Endothelial cell (in vitro differentiated cells): ENCODE data around the gene CARD11. TPM values are rescaled to one million over a fixed set of nuclear protein-coding genes. Genes with fewer than 3 reads are reported as not detected.

ENCODE experiments used
- DNase-seq: peaks from one replicate; pipeline ENCODE4 v3.0.0; 2021; ENCODE audit warnings: low spot score
- H3K27ac Mint-ChIP-seq: one replicate; pipeline ENCODE4 v1.8.0; 2021; ENCODE audit warnings: mixed read lengths, inconsistent platforms; ENCODE audit not compliant: unreplicated experiment
- H3K27me3 Mint-ChIP-seq: one replicate; pipeline ENCODE4 v1.8.0; 2021; ENCODE audit warnings: mild to moderate bottlenecking, moderate library complexity, mixed read lengths, inconsistent platforms; ENCODE audit not compliant: unreplicated experiment
- H3K36me3 Mint-ChIP-seq: one replicate; pipeline ENCODE4 v1.8.0; 2021; ENCODE audit warnings: mild to moderate bottlenecking, low read depth, mixed read lengths, inconsistent platforms; ENCODE audit not compliant: unreplicated experiment
- H3K4me1 Mint-ChIP-seq: one replicate; pipeline ENCODE4 v1.8.0; 2021; ENCODE audit warnings: mild to moderate bottlenecking, mixed read lengths, inconsistent platforms; ENCODE audit not compliant: unreplicated experiment
- H3K4me3 Mint-ChIP-seq: one replicate; pipeline ENCODE4 v1.8.0; 2021; ENCODE audit warnings: mild to moderate bottlenecking, mixed read lengths, inconsistent platforms; ENCODE audit not compliant: unreplicated experiment
- H3K9me3 Mint-ChIP-seq: one replicate; pipeline ENCODE4 v1.8.0; 2021; ENCODE audit warnings: mixed read lengths, inconsistent platforms; ENCODE audit not compliant: unreplicated experiment
- total RNA-seq: library from RNA; stranded (reverse); fragmentation: NEBNext Ultra II Directional; extraction: Animal tissue kit (Norgen Biotek cat#: 25700); gene quantifications from one replicate; pipeline ENCODE4 v1.2.1, GENCODE V29; 2021; ENCODE audit not compliant: unreplicated experiment
- TF ChIP-seq, protein P1 (sequence below): fragments of 200-600 bp; sonication (generic); IDR thresholded peaks from one replicate; pipeline ENCODE4 v1.5.0; 2021; ENCODE audit warnings: antibody characterized with exemption; ENCODE audit not compliant: unreplicated experiment

The CARD11 gene
- total RNA-seq, 1 donor from 2014 or later = 3.9 TPM

DNA sequence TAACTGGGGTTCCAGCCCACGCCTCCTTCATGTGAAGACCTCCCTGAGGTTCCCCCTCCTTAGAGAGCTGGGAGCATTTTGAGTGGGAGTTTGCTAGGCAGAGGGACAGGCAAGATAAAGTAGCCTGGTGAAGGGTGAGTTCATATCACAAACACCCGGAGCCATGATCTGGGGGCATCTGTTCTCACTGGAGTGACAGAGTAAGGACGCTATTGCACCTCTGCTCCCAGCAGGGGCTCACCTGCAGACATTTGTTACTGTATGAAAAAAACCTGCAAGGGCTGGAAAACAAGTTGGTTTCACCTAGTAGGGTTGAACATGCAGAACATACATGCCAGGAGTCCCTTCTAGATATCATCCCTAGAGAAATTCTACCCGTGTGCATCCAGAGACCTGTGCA, 88.4 kb downstream of the CARD11 start:
- Mint-ChIP-seq H3K4me1 (no peaks in the 10 kb centered on the region), H3K4me3 (no peak overlapping the region), H3K9me3 (no peaks in the 10 kb centered on the region), H3K27ac (no peak overlapping the region), H3K36me3 (no peaks in the 10 kb centered on the region), H3K27me3 (peaks cover 6% of the 10 kb centered on the region)
- no peak for DNase-seq
- TF ChIP-seq, protein P1, sequence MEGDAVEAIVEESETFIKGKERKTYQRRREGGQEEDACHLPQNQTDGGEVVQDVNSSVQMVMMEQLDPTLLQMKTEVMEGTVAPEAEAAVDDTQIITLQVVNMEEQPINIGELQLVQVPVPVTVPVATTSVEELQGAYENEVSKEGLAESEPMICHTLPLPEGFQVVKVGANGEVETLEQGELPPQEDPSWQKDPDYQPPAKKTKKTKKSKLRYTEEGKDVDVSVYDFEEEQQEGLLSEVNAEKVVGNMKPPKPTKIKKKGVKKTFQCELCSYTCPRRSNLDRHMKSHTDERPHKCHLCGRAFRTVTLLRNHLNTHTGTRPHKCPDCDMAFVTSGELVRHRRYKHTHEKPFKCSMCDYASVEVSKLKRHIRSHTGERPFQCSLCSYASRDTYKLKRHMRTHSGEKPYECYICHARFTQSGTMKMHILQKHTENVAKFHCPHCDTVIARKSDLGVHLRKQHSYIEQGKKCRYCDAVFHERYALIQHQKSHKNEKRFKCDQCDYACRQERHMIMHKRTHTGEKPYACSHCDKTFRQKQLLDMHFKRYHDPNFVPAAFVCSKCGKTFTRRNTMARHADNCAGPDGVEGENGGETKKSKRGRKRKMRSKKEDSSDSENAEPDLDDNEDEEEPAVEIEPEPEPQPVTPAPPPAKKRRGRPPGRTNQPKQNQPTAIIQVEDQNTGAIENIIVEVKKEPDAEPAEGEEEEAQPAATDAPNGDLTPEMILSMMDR = no peak

GRCh38 chr7:2954433-2954853, 89.2 kb downstream of the CARD11 start:
- H3K27ac Mint-ChIP-seq = no peak overlapping the region
- TF ChIP-seq, protein P1 = no peak
- no peaks in the 10 kb centered on the region for H3K36me3 Mint-ChIP-seq
- no peaks in the 10 kb centered on the region for H3K4me1 Mint-ChIP-seq
- H3K9me3 Mint-ChIP-seq = no peaks in the 10 kb centered on the region
- no peak for DNase-seq
- H3K4me3 Mint-ChIP-seq = no peak overlapping the region
- peaks cover 3% of the 10 kb centered on the region for H3K27me3 Mint-ChIP-seq

GRCh38 chr7:2953588-2954407, 89.9 kb downstream of the CARD11 start:
- TF ChIP-seq, protein P1 = no peak
- no peak overlapping the region for H3K4me3 Mint-ChIP-seq

GRCh38 chr7:2953099-2953498, 90.6 kb downstream of the CARD11 start:
- DNase-seq = no peak
- Mint-ChIP-seq H3K4me1 (no peaks in the 10 kb centered on the region), H3K27ac (no peak overlapping the region), H3K4me3 (no peak overlapping the region), H3K36me3 (no peaks in the 10 kb centered on the region), H3K27me3 (no peaks in the 10 kb centered on the region), H3K9me3 (no peaks in the 10 kb centered on the region)
- TF ChIP-seq, protein P1 = no peak

More at GRCh38 chr7:2953588-2954407, 89.9 kb downstream of the CARD11 start:
- Mint-ChIP-seq H3K27me3 (peaks cover 3% of the 10 kb centered on the region), H3K4me1 (no peaks in the 10 kb centered on the region), H3K27ac (no peak overlapping the region), H3K9me3 (no peaks in the 10 kb centered on the region), H3K36me3 (no peaks in the 10 kb centered on the region)
- DNase-seq = no peak

- H3K4me3 Mint-ChIP-seq = no peak overlapping the region
- H3K9me3 Mint-ChIP-seq = no peaks in the 10 kb centered on the region
- H3K36me3 Mint-ChIP-seq = no peaks in the 10 kb centered on the region
- H3K4me1 Mint-ChIP-seq = no peaks in the 10 kb centered on the region
- no peak for DNase-seq
- no peak overlapping the region for H3K27ac Mint-ChIP-seq
- TF ChIP-seq, protein P1 = no peak
- no peaks in the 10 kb centered on the region for H3K27me3 Mint-ChIP-seq
These were observed 91.4 kb downstream of the CARD11 start for GRCh38 chr7:2952316-2952715.
